ENCODE results near the gene HOOK1. TPM values are rescaled to one million over a fixed set of nuclear protein-coding genes. Genes with fewer than 3 reads are reported as not detected.
"Not testable (repeated sequence)": the region's sequence is repeated elsewhere in the genome, so short reads cannot be mapped to it uniquely, and the experiment has no call there.

The HOOK1 gene
- total RNA-seq, 2 donors from 2014 or later = 7.6 to 8.3 TPM

GRCh38 chr1:59919746-59920145 is 105.0 kb downstream of the HOOK1 start:
- no peak for ATAC-seq
- no peak for DNase-seq
- intact Hi-C loops (cut with DNase I) = no loop called here

GRCh38 chr1:59921258-59921899 is 106.6 kb downstream of the HOOK1 start:
- peak in 1 of 2 donors; percentile 28 for ATAC-seq

DNA sequence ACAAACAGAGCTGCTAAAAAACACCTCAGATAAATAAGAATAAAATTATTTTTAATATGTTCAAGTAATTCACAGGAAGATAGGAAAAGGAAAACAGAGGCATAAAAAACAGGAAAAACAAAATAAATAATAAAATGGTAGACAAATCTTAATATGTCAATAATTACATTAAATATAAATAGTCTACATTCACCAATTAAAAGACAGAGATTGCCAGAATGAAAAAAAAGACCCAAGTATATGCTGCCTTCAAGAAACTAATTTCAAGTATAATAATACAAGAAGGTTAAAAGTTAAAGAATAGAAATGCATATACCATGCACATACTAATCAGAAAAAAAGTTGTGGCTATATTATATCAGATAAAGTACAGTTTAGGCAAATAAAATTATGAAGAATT is 109.9 kb downstream of the HOOK1 start:
- intact Hi-C loops (cut with DNase I) = no loop called here
- ATAC-seq (no peak), DNase-seq (no peak)

More at GRCh38 chr1:59921258-59921899, 106.6 kb downstream of the HOOK1 start:
- DNase-seq; intact Hi-C loops (cut with DNase I): not testable (repeated sequence)

Other genes with a start within 250 kb of the HOOK1 start
- gene CYP2J2, start 111.8 kb downstream of the HOOK1 start, total RNA-seq = 100 to 1,000 TPM in 1 of 2 donors, 10 to 100 TPM in 1; 63.9 to 116 TPM